Stimulated activated CD8-positive, alpha-beta memory T cell treated with anti-CD3 and anti-CD28 coated beads, Interleukin-7, amount 100 ng/mL, for 48 hours (primary cell): ENCODE results near the gene LMAN1L.

ENCODE experiments used
- DNase-seq, 2 donors: peaks; one replicate each; pipeline ENCODE4 v3.0.0-alpha.2; 2020; ENCODE audit warnings: low read depth in 1 of 2; ENCODE audit errors: extremely low read depth in 1 of 2

Gene LMAN1L

GRCh38 chr15:74812533-74812932 is at the start of gene LMAN1L:
LMAN1L (plus strand) TSS chr15:74812835; CDS start chr15:74812855, 20 bp downstream.
- no peak for DNase-seq

GRCh38 chr15:74763416-74763815 is 49.2 kb upstream of the LMAN1L start:
- no peak for DNase-seq

- DNase-seq, result no peak
These were observed 45.2 kb upstream of the LMAN1L start for GRCh38 chr15:74767167-74768098.

DNA sequence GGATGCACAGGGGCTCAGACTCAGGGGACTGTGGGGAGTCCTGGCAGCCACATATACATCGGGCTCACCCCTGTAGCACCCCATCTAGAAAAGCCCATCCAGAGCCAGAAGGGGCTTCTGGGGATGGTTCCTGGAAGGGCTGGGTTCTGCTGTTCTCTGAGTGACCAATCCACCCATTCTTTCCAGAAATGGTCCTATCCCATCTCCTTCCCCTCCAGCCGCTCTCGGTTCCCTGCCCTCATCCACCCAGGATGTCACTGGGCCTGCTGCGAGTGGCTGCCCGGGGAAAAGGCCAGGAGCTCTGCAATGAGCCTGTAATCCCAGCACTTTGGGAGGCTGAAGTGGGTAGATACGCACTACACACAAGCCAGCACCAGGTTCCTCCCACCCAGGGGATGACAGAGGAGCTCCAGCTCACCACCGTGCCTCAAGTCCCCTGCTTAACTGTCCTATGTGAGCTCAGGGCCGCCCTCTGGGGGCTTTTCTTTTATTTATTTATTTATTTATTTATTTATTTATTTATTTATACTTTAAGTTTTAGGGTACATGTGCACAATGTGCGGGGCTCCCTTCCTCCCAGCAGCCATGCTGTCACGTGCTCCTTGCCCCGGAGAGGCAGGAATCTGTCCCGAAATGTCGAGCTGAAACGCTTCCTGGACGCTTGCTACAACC is 44.4 kb upstream of the LMAN1L start:
- DNase-seq, result no peak

GRCh38 chr15:74768771-74769342 is 43.8 kb upstream of the LMAN1L start:
- no peak for DNase-seq

DNA sequence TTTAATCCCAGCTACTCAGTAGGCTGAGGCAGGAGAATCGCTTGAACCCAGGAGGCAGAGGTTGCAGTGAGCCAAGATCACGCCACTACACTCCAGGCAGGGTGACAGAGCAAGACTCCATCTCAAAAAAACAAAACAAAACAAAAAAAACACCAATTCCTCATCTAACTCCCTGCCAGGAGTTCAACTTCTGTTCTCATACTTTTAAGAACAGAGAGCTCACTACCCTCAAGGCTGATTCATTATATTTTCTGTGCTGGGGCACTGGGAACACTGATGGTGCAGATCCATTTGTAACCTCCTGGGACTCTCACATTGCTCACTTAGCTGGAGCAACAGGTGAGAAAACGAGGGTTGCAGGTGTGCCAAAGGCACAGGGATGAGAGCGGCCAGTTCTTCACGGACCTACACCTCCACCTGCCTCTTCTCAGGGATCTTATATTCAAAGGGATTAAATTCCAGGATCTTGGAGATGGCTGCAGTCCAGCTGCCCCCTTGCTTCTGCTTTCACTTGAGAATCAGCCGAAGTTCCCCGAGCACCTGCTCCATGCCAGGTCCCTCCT is 43.1 kb upstream of the LMAN1L start:
- DNase-seq, result no peak

DNA sequence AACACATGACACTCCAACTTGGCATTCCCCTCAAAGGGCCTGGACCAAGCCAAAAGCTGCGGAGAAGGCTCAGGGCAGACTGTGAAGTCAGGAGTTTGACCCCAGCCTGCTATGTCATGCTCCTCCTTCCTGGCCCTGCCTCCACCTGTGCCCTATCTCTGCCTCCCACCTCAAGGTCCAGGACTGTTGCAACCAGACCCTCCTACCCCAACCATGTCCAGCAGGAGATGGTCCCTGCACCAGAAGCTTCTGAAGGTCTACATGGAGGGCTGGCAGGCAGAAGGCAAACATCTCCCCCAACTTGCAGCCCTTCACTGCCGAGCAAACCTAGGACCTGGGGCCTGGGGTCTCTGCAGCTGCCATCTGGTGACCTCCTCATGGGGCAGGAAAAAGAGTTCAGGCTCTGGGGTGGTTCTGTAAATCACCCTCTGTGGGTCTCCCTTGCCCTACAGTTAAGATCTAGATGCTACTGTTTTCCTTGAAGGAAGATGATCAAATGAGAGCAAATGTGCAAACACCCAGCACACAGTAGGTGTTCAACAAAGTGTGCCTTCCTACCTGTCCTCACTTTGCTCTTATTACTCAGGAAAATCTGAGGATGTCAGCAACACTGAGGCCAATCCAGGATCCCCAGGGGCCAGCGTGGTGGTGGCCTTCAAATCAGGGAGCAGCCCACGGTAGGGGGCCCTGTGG is 42.3 kb upstream of the LMAN1L start:
- DNase-seq, result no peak

DNA sequence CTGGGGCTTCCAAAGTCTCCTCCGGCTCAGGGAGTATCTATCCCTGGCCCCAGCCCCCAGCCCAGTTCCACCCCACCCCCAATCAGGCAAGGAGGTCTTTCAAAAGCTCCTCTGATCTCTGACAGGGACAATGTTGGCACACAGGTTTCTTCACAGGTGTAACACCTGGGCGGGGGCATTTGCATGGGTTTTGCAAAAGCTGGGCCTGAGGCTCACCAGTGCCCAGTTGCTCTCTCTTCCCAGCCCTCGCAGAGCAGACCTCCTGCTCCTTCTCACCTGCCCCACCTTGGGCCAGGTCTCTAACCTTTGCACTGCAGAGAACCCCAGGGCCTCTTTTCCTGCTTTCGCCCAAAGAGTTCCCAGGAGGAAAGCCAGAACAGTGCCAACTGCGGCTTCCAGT is 39.3 kb upstream of the LMAN1L start:
- DNase-seq, result no peak

DNA sequence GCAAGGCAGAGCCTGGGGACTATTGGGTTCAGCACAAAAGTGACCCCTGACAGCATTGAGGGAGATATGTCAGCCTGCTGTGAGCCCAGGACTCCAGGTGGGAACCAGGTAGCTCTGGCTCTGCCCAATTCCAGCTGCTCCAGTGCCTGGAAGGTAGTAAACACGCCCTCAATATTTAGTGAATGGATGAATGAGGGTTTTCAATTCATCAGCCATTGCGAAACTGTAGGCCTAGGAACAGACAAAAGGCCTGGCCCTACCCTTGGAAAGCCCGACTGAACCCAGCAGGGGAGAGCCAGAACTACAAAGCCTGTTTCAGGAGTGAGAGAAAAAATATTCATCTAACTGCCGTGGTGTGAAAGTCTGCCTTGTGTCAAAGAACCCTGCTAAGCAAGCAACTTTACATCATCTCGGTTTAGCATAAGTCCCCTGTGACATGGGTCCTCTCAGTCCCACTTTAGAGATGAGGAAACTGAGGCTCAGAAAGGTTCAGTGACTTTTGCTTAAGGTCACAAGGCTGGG is 38.8 kb upstream of the LMAN1L start:
- no peak for DNase-seq

GRCh38 chr15:74775132-74775562 is 37.5 kb upstream of the LMAN1L start:
- no peak for DNase-seq

DNA sequence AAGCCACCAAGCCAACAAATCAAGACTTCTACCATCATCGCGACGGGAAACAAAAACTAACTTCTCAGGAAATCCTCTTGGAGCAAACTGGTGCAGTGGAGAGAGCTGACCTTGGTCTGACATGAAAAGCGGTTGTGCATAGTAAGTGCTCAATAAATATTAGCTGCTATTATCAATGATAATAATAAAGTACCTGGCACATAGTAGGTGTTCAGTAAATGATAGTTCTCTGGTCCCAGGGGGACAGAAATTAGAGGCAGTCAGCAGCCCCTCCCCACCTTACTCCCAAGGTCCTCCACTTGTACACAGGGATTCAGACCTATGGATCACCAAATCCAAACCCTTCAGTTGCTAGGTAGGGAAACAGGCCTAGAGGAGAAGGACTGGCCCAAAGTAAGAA is 36.7 kb upstream of the LMAN1L start:
- no peak for DNase-seq

DNA sequence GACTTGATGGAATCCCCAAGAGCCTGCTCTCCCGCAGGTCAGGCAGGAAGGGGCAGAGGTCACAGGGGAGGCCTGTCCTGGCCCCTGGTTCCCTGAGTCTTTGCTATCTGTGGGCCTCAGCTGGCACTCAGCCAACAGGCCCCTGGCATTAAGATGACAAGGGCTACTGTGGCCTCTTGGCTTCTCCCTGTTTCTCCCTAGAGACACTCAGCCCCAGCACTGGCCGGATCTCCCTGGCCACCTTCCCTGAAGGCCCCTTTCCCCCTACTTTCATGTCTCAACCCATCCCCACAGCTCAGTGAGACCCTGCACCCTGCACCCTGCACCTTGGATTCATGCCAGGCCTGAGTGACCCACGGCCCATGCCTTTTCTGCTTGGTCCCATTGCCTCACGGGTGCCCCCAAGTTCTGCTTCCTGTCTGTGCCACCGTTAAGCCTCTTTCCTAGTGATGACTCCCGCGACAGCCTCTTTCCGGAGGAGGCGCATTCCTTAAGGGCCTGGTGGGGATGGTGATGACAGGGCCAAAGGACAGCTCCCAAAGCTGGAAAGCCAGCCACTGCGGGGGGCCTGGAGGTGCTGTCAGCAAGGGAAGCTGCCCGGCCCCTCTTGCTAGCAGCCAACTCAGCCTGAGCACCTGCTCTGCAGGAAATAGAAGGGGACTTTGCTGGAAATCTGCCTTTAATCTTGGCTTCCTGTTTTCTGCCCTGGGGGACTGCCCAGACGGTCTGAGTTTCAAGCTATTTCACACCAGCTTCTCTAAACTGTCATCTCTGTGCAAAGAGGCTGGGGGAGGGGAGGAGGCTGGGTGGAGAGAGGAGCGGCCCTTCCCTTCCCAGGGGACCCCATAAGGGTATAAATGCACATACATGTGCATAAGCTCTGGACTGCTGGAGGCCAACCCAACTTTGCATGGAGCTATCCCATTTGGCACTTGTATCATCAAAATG is 35.5 kb upstream of the LMAN1L start:
- no peak for DNase-seq

DNA sequence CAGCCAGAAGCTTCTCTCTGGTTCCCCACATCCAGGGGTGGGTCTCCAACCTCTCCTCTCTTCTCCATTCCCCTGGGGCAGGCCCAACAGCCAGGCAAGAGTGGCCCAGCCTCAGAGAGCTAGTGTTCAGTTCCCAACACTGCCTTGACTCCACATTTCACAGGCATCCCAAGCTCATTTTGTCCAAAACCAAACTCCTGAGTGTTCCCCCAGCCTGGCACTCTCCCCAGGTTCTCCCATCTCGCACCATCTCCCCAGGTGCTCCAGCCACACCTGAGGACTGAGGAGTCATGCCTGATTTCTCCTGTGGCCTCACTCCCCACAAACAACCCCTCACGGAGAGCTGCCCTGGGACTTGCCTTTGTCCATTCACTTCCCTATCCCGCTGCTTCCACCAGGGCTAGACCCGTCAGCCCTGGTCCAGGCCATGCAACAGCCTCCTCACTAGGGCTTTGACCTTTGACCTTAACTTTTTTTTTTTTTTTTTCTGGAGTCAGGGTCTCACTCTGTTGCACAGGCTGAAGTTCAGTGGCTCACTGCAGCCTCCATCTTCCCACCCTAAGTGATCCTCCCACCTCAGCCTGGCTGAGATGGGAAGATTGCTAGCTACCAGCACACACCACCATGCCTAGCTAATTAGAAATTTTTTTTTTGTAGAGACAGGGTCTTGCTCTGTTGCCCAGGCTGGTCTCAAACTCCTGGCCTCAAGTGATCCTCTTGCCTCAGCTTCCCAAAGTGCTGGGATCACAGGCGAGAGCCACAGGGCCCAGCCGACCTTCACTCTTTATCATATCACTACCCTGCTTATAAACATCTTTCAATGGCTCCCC is 34.7 kb upstream of the LMAN1L start:
- no peak for DNase-seq

- DNase-seq, result no peak
These were observed 34.0 kb upstream of the LMAN1L start for GRCh38 chr15:74778599-74778970.

DNA sequence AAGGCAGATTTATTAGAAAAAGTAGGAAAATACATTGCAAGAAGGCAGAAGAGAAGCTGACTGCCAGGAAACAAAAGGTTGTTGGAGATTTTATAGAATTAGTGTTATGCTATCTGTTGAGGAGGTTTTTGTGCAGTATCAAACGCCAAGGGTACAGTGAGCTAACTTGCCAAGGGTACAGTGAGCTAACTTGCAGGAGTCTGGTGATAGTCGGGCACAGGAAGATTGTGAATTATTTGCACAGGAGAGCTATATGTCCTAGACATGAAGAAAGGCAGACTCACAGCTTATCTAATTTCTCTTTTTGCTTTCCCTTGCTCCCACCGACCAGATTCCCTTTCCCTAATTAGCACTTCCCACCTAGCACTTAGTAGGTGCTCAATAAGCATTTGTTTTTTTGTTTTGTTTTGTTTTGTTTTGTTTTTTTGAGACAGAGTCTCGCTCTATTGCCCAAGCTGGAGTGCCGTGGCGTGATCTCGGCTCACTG is 33.4 kb upstream of the LMAN1L start:
- no peak for DNase-seq

GRCh38 chr15:74780523-74781430 is 31.9 kb upstream of the LMAN1L start:
- DNase-seq, result no peak

GRCh38 chr15:74781431-74782258 is 31.0 kb upstream of the LMAN1L start, which contains the start of gene CSK:
CSK (plus strand) TSS chr15:74782080; CDS start chr15:74798298, 16,218 bp downstream.
- DNase-seq, result no peak
